ENCODE data around the gene PTCSC3.

The PTCSC3 gene

DNA sequence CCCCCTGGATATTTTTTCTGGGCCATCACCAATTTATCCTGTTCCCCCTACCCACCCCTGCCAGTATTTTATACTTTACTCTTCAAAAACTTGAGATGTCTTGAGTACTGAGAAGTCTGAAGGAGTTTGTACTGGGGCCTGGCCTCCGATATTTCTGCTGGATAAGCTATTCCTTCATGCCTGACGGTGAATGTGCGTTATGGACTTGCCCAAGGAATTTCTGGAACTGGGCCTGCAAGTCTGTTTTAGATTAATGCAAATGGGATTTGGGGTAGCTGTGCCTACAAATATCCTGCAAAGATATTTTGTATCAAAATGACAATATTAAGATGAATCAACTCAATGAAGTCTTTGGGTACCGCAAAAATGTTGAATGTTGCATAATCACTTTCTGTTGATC lies at the start of gene PTCSC3:
Gene PTCSC3 (minus strand): TSS at position 199 of the 400 bp plus-strand sequence.
- DNase-seq, result no peak

DNA sequence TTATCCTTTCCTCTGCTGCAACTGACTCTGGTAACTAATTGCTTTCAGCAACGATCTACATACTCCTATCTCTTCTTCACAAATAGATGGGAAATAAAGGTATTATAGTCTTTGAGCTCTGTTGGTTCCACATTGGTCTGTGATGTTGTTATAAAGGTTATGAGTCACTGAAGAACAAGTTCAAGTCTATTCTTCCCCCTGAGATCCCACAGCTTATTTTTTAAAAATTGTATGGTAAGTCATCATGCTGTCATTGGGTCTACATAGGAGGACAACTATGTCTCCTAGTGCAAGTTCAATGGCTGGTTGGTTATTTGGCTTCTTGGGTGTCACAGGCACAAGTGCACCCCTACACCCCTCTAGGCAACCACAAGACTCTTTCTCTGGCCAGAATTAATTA lies 49.6 kb upstream of the PTCSC3 start:
- no peak for DNase-seq

DNA sequence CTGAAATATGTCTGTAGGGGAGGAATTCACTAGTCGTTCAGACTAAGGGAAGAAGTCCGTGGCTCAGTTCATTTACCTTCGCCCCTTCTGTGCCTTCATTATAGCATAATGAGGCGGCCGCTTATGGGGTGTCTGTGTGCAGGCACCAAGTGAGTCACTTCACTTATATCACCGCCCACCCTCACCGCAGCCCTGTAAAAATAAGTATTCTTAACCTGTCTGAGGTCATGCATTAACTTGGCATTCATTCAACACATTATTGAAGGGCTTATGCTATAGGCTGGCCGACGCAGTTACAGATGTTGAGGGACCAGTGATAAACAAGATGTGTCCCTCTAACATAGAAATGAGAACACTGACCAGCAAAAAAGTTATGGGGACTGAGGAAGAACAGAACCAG lies 47.7 kb upstream of the PTCSC3 start:
- DNase-seq, result no peak

DNA sequence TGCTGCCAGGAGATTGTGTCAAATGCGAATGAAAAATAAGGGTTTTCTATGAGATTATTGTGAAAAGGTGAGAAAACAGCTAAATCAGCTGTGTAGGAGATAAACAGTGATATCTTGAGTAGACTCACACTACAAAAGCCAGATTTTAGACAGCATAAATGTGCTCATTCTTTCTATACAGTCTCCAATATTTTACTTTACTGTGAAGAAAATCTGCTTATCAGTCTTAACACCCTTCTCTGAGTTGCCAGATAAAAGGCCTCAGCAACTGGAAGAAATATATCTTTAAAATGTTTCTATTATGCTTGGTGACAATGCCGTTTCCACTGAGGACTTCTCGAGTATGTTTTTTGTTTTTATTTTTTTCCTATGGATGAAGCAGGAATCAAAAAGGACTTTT lies 47.0 kb upstream of the PTCSC3 start:
- no peak for DNase-seq

DNA sequence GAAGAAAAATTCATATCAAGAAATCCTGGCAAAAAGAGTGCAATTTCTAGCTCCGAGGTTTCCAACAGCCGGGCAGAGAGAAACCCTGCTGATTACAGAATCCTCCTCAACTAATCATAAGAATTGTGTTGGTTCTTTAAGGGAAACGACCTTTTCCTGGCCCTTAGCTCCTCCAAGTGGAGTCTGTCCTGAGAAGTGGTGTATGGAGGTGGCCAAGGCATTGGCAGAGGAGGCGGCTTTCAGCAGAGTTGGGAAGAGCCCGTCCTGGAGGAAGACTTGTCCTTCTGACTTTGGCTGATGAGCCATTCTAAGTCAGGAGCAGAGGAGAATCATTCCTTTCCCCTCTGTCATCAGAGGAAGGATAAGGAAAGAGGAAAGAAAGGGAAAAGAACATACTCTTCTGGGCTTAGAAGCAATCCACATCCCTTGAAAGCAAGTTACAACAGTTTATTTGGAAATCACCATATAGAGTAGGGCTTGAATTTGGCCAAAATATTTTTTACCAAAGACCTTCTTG lies 46.5 kb upstream of the PTCSC3 start:
- no peak for DNase-seq

- no peak for DNase-seq
These were observed 45.8 kb upstream of the PTCSC3 start for GRCh38 chr14:36222337-36222736.

DNA sequence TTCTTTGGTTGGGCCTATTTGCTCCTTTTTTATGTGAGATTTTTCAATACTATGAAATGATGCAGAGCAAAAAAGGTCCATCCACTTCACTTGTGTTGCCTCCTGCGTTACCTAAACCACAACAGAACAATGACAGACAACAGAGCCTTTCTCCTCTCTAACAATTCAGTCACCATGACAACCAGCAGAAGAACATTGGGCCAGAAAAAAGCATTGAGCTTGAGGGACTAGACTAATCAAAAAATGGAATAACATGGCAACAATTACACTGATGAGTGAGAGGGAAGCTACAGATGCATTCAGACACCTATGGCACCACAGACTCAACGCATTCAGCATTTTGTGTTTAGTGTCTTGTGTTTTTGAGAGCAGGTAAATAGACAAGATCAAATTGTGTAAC lies 44.6 kb upstream of the PTCSC3 start:
- no peak for DNase-seq

DNA sequence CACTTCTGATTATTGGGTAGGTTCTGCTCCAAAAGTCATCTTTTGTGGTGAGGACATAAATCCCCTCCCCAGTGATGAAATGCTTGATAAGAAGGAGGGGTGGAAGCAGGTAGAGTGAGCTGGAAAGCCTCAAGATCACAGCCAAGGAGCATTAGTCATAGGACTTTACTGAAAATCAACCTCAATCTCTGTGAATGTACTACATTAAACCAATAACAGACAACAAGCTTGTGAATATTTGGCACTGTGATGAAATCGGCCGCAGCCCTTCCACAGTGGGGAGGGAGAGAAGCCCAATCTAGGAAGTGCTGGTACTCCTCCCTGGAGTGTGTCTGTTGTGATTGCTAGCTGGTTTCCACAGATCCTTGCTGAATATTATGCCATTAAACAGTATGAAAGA lies 41.2 kb upstream of the PTCSC3 start:
- no peak for DNase-seq

DNA sequence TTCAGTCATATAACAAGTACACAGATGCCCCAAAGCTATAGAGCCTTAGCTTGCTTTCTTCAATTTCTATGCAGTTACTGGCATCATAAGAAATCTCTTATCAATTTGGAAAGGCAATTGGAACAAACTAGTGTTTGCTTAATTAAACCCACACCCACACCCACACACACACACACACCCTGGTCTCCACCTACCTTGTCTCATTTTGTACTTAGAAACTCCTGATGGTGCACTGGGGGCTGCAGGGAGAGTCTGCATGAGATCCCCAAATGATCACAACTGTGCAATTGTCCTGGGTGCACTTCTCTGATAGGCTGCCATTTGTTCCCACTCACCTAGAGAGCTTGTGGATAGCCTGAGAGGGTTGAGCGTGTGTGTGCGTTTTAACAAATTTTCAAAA lies 40.5 kb upstream of the PTCSC3 start:
- DNase-seq, result no peak

DNA sequence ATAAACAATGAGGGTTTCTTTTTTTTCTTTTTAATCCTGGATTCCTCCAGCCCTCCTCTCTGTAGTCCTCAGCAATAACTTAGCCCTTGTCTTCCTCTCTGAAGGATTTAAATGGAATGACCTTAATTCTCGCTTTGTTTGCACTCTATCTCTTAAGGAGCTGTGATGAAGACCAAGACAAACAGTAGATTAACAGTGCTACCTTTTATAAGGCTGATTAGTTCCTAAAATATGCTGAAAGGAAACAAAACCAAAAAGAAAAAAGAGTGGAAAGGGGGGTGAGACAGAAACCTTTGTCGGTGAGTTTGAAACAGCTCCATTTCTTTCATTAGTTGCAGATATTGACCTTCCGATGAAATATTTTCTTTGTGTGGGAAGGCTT lies 38.7 kb upstream of the PTCSC3 start:
- no peak for DNase-seq

GRCh38 chr14:36214476-36215216 lies 38.1 kb upstream of the PTCSC3 start:
- DNase-seq, result peak in 1 of 3 donors; percentile 6

- DNase-seq, result no peak
These were observed 36.5 kb upstream of the PTCSC3 start for GRCh38 chr14:36212987-36213386.

GRCh38 chr14:36212577-36212976 lies 36.1 kb upstream of the PTCSC3 start:
- no peak for DNase-seq

GRCh38 chr14:36208690-36209278 lies 32.3 kb upstream of the PTCSC3 start:
- no peak for DNase-seq

DNA sequence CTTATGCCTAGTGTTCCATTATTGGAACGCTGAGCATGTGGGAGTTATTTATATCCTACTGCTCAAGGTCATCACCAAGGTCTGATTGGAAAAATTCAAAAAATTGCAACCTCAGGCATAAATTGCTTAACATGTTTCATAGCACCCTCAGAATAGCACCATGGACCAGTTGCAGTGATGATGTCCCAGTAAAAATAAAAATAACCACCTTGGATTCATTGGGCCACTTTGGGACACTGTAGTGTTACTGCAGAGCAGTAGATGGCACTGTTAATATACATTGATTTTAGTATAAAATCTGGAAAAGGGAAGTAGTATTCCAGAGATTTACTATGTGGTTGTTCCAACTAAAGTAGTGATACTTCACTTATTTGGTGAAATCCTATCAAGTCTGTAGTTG lies 31.0 kb upstream of the PTCSC3 start:
- peak; percentile 10 to 58 (median 36) for DNase-seq

DNA sequence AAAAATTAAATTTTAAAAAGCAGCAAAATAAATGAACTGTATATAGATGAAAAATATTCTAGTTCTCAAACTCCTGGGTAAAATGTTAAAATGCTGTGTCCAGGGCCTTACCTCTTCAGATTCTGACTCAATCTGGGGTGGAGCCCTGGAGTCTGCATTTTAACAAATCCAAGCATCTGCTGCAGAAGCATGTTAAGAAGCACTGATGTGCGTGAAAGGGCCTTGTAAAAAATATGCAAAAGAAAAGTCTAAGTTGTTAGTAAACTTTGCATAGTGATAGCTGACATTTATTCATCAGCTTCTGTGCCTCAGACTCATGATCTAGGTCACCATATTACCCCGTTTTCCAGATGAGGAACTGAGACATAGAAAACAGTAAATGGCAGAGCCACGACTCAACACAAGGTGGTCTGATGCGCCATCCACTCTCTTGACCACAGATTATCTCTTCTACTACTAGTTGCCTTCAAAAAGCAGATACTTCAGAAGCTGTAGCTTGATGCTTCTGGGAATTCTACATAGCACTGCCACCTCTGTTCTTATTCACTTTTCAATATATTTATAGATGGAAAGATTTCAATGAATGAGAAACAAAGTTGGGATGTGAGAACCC lies 28.0 kb upstream of the PTCSC3 start:
- DNase-seq, result no peak

GRCh38 chr14:36198378-36198777 lies 21.9 kb upstream of the PTCSC3 start:
- no peak for DNase-seq

- no peak for DNase-seq
These were observed 18.1 kb upstream of the PTCSC3 start for GRCh38 chr14:36194663-36195062.

DNA sequence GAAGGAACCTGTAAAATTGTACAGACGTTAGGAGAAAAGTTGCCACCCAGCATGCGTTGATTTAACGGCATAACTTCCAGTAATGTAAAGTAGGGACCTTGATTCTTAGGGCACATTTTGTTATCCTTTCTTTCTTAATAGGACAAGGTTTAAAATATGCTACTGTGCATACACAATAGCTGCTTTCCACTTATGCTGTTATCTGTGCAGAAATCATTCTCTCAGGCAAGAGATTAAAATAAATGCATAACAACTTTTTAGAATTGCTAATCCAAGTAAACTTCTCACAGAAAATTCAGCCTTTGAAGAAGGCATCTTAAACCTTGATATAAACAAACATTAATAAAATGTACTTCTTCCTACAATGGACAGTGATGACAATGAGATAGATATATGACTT lies 16.0 kb upstream of the PTCSC3 start:
- no peak for DNase-seq

GRCh38 chr14:36183402-36183801 lies 6.9 kb upstream of the PTCSC3 start:
- no peak for DNase-seq

- no peak for DNase-seq
These were observed 4.9 kb upstream of the PTCSC3 start for GRCh38 chr14:36181417-36181816.

DNA sequence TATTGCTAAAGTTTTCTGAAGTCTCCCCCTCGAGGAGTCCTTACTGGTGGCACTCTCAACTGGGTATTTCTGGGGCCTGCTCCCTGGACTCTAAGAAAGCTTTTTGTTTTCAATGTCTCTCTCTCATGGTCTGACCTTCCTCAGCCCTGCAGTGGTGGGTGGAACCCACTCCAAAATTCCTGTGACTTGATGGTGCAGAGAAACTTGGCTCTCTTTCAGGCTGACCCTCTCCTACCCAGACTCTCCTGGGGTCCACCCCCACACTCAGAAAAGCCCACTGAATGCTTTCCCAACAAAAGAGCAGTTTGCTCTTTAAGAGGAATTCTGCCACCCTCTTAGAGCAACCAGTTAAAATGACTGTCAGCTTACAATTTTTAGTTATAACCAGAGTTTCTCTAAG lies 967 bp upstream of the PTCSC3 start:
- no peak for DNase-seq

DNA sequence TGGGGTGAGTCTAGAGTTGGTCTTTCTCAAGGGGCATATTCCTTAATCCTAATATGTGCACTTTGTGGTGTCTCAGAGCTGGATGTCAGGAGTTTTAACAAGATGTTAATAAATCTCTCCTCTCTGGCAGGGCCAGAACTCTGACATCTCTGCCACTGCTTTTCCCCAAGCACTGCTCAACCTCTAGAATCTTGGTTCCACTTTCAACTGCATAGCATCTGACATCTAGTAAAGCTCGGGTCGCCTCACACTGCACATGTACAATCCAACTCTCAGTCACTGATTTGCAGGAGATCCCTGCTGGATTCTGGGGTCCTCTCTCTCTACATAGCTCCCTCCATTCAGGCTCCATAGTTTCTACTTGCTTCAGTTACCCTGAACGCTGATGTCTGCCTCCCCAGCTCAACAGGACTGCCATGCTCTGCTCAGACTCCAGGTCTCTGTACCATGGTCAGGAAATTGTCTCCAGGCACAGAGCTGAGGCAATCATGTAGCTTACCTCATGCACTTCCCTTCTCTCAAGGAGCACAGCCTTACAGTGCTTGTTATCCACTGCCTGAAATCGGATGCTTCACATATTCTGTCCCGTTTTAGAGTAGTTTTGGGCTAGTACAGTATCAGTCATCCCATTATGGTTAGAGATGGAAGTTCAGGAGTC lies 1.6 kb downstream of the PTCSC3 start:
- DNase-seq, result no peak

DNA sequence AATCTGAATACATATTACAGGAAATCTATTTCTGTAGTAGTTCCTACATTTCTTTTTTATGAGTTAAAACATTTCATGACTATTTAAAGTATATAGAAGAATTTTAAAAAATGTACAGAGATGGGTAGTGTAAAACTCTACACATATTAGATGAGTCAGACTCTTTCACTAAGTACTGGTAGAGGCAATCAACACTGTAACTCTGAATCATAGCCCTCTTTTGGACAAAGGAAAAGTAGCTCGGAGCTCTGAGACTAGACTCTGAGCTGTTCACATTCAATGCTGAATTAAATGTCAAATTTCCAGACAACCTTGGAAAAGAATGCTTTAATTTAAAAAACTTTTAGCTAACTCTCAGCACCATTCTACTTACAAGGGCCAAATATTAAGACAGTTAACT lies 3.4 kb downstream of the PTCSC3 start:
- DNase-seq, result no peak

Measured in suppressor macrophage treated with lipopolysaccharide for 1 hour (primary cell).